Measurements from ENCODE around the gene KCNC4.

- TF ChIP-seq POLR2A (IDR thresholded peaks at IDR 0.05; ENCODE audit: low read length), result no peak
- no peak for TF ChIP-seq GATA1 (IDR thresholded peaks at IDR 0.05; ENCODE audit: low read depth, low read length)
Measured at GRCh38 chr1:110201157-110201825, 8.8 kb upstream of the KCNC4 start.
